Measurements from ENCODE around the gene OR2AE1. TPM values are rescaled to one million over a fixed set of nuclear protein-coding genes. Genes with fewer than 3 reads are reported as not detected.

OR2AE1 gene
- total and polyA plus RNA-seq, 5 donors from 2014 or later, result 0.99 TPM; not detected in 4

- Histone ChIP-seq H3K4me3 (ENCODE audit: low read depth, low read length) (no peak overlapping the region), H3K9me3 (ENCODE audit: control insufficient read depth in 2 of 2, low read length in 2 of 2) (no peaks in the 10 kb centered on the region), H3K36me3 (ENCODE audit: control insufficient read depth, insufficient read depth, low read length) (no peaks in the 10 kb centered on the region), H3K27ac (ENCODE audit: insufficient read depth, low read length, poor library complexity, severe bottlenecking) (no peak overlapping the region), H3K4me1 (ENCODE audit: control insufficient read depth, insufficient read depth, low read length, poor library complexity, severe bottlenecking) (no peaks in the 10 kb centered on the region), H3K27me3 (ENCODE audit: control insufficient read depth, insufficient read depth, low read length) (peaks cover 16% of the 10 kb centered on the region)
- Mint-ChIP-seq H3K4me3 (no peak overlapping the region), H3K36me3 (no peaks in the 10 kb centered on the region), H3K27me3 (peaks cover 8% of the 10 kb centered on the region), H3K27ac (no peak overlapping the region), H3K9me3 (peaks cover 0 to 2% (median 0%) of the 10 kb centered on the region in 7 donors), H3K4me1 (no peaks in the 10 kb centered on the region)
- DNase-seq (no peak), ATAC-seq (ENCODE audit: low read depth in 2 of 2) (no peak)
Measured at GRCh38 chr7:99860281-99861127, 16.3 kb downstream of the OR2AE1 start.

GRCh38 chr7:99855236-99855635 is 21.6 kb downstream of the OR2AE1 start:
- no peak overlapping the region for H3K4me3 ChIP-seq (ENCODE audit: low read depth, low read length)
- Mint-ChIP-seq H3K27ac (no peak overlapping the region), H3K9me3 (peaks cover 0 to 3% (median 0%) of the 10 kb centered on the region in 7 donors), H3K36me3 (no peaks in the 10 kb centered on the region), H3K4me1 (no peaks in the 10 kb centered on the region), H3K4me3 (no peak overlapping the region), H3K27me3 (peaks cover 23% of the 10 kb centered on the region)
- no peak for ATAC-seq (ENCODE audit: low read depth in 2 of 2)
- DNase-seq, result no peak
- H3K4me1 ChIP-seq (ENCODE audit: control insufficient read depth, insufficient read depth, low read length, poor library complexity, severe bottlenecking), result no peaks in the 10 kb centered on the region
- no peak overlapping the region for H3K27ac ChIP-seq (ENCODE audit: insufficient read depth, low read length, poor library complexity, severe bottlenecking)
- no peaks in the 10 kb centered on the region for H3K36me3 ChIP-seq (ENCODE audit: control insufficient read depth, insufficient read depth, low read length)
- H3K27me3 ChIP-seq (ENCODE audit: control insufficient read depth, insufficient read depth, low read length), result peaks cover 10% of the 10 kb centered on the region
- no peaks in the 10 kb centered on the region for H3K9me3 ChIP-seq (ENCODE audit: control insufficient read depth in 2 of 2, low read length in 2 of 2)

GRCh38 chr7:99848420-99849216 is 28.2 kb downstream of the OR2AE1 start:
- Mint-ChIP-seq H3K36me3 (no peaks in the 10 kb centered on the region), H3K27me3 (peaks cover 30% of the 10 kb centered on the region)
- peaks cover 11% of the 10 kb centered on the region for H3K27me3 ChIP-seq (ENCODE audit: control insufficient read depth, insufficient read depth, low read length)

GRCh38 chr7:99844328-99844727 is 32.5 kb downstream of the OR2AE1 start:
- DNase-seq (no peak), ATAC-seq (ENCODE audit: low read depth in 2 of 2) (no peak)
- Histone ChIP-seq H3K36me3 (ENCODE audit: control insufficient read depth, insufficient read depth, low read length) (no peaks in the 10 kb centered on the region), H3K4me1 (ENCODE audit: control insufficient read depth, insufficient read depth, low read length, poor library complexity, severe bottlenecking) (no peaks in the 10 kb centered on the region), H3K27ac (ENCODE audit: insufficient read depth, low read length, poor library complexity, severe bottlenecking) (no peak overlapping the region), H3K9me3 (ENCODE audit: control insufficient read depth in 2 of 2, low read length in 2 of 2) (no peaks in the 10 kb centered on the region), H3K27me3 (ENCODE audit: control insufficient read depth, insufficient read depth, low read length) (peaks cover 10% of the 10 kb centered on the region), H3K4me3 (ENCODE audit: low read depth, low read length) (no peak overlapping the region)
- no peaks in the 10 kb centered on the region for H3K36me3 Mint-ChIP-seq
- no peak overlapping the region for H3K27ac Mint-ChIP-seq
- no peak overlapping the region for H3K4me3 Mint-ChIP-seq
- peaks cover 0 to 2% (median 0%) of the 10 kb centered on the region in 7 donors for H3K9me3 Mint-ChIP-seq
- peaks cover 26% of the 10 kb centered on the region for H3K27me3 Mint-ChIP-seq
- no peaks in the 10 kb centered on the region for H3K4me1 Mint-ChIP-seq

More at GRCh38 chr7:99848420-99849216, 28.2 kb downstream of the OR2AE1 start:
- Mint-ChIP-seq H3K4me1 (no peaks in the 10 kb centered on the region), H3K4me3 (no peak overlapping the region), H3K9me3 (peaks cover 0 to 1% (median 0%) of the 10 kb centered on the region in 7 donors), H3K27ac (no peak overlapping the region)
- DNase-seq, result no peak
- no peak overlapping the region for H3K4me3 ChIP-seq (ENCODE audit: low read depth, low read length)
- H3K4me1 ChIP-seq (ENCODE audit: control insufficient read depth, insufficient read depth, low read length, poor library complexity, severe bottlenecking), result no peaks in the 10 kb centered on the region
- ATAC-seq (ENCODE audit: low read depth in 2 of 2), result no peak
- no peak overlapping the region for H3K27ac ChIP-seq (ENCODE audit: insufficient read depth, low read length, poor library complexity, severe bottlenecking)
- no peaks in the 10 kb centered on the region for H3K9me3 ChIP-seq (ENCODE audit: control insufficient read depth in 2 of 2, low read length in 2 of 2)
- no peaks in the 10 kb centered on the region for H3K36me3 ChIP-seq (ENCODE audit: control insufficient read depth, insufficient read depth, low read length)

- Histone ChIP-seq H3K36me3 (ENCODE audit: control insufficient read depth, insufficient read depth, low read length) (no peaks in the 10 kb centered on the region), H3K9me3 (ENCODE audit: control insufficient read depth in 2 of 2, low read length in 2 of 2) (no peaks in the 10 kb centered on the region), H3K27ac (ENCODE audit: insufficient read depth, low read length, poor library complexity, severe bottlenecking) (no peak overlapping the region), H3K4me3 (ENCODE audit: low read depth, low read length) (no peak overlapping the region), H3K27me3 (ENCODE audit: control insufficient read depth, insufficient read depth, low read length) (peaks cover 10% of the 10 kb centered on the region), H3K4me1 (ENCODE audit: control insufficient read depth, insufficient read depth, low read length, poor library complexity, severe bottlenecking) (no peaks in the 10 kb centered on the region)
- Mint-ChIP-seq H3K36me3 (no peaks in the 10 kb centered on the region), H3K4me3 (no peak overlapping the region), H3K27me3 (peaks cover 26% of the 10 kb centered on the region), H3K4me1 (no peaks in the 10 kb centered on the region), H3K9me3 (peaks cover 0 to 2% (median 0%) of the 10 kb centered on the region in 7 donors), H3K27ac (no peak overlapping the region)
- ATAC-seq (ENCODE audit: low read depth in 2 of 2) (no peak), DNase-seq (no peak)
Measured at GRCh38 chr7:99843808-99844207, 33.0 kb downstream of the OR2AE1 start.

- Mint-ChIP-seq H3K27ac (no peak overlapping the region), H3K4me1 (peaks cover 0 to under 1% (median under 1%) of the 10 kb centered on the region in 4 donors), H3K36me3 (no peaks in the 10 kb centered on the region), H3K9me3 (peaks cover 0 to 2% (median 0%) of the 10 kb centered on the region in 7 donors), H3K4me3 (no peak overlapping the region), H3K27me3 (peaks cover 26% of the 10 kb centered on the region)
- no peak overlapping the region for H3K4me3 ChIP-seq (ENCODE audit: low read depth, low read length)
- no peak overlapping the region for H3K27ac ChIP-seq (ENCODE audit: insufficient read depth, low read length, poor library complexity, severe bottlenecking)
- no peak for DNase-seq
- H3K27me3 ChIP-seq (ENCODE audit: control insufficient read depth, insufficient read depth, low read length), result peaks cover 10% of the 10 kb centered on the region
- no peaks in the 10 kb centered on the region for H3K4me1 ChIP-seq (ENCODE audit: control insufficient read depth, insufficient read depth, low read length, poor library complexity, severe bottlenecking)
- H3K9me3 ChIP-seq (ENCODE audit: control insufficient read depth in 2 of 2, low read length in 2 of 2), result no peaks in the 10 kb centered on the region
- ATAC-seq (ENCODE audit: low read depth in 2 of 2), result no peak
- no peaks in the 10 kb centered on the region for H3K36me3 ChIP-seq (ENCODE audit: control insufficient read depth, insufficient read depth, low read length)
Measured at GRCh38 chr7:99842926-99843325, 33.9 kb downstream of the OR2AE1 start.

GRCh38 chr7:99840136-99840869 is 36.5 kb downstream of the OR2AE1 start:
- H3K9me3 Mint-ChIP-seq, result peaks cover 0 to 2% (median 0%) of the 10 kb centered on the region in 7 donors
- no peak overlapping the region for H3K4me3 Mint-ChIP-seq
- H3K27ac ChIP-seq (ENCODE audit: insufficient read depth, low read length, poor library complexity, severe bottlenecking), result no peak overlapping the region
- peaks cover 0 to 2% (median under 1%) of the 10 kb centered on the region in 4 donors for H3K4me1 Mint-ChIP-seq
- H3K27ac Mint-ChIP-seq, result no peak overlapping the region
- no peaks in the 10 kb centered on the region for H3K4me1 ChIP-seq (ENCODE audit: control insufficient read depth, insufficient read depth, low read length, poor library complexity, severe bottlenecking)
- peaks cover 15% of the 10 kb centered on the region for H3K27me3 Mint-ChIP-seq
- H3K4me3 ChIP-seq (ENCODE audit: low read depth, low read length), result no peak overlapping the region
- ATAC-seq (ENCODE audit: low read depth in 2 of 2) (no peak), DNase-seq (no peak)
- H3K27me3 ChIP-seq (ENCODE audit: control insufficient read depth, insufficient read depth, low read length), result peaks cover 5% of the 10 kb centered on the region
- no peaks in the 10 kb centered on the region for H3K36me3 Mint-ChIP-seq
- no peaks in the 10 kb centered on the region for H3K9me3 ChIP-seq (ENCODE audit: control insufficient read depth in 2 of 2, low read length in 2 of 2)
- H3K36me3 ChIP-seq (ENCODE audit: control insufficient read depth, insufficient read depth, low read length), result no peaks in the 10 kb centered on the region

All from CD4-positive, CD25-positive, alpha-beta regulatory T cell (primary cell).